Naive thymus-derived CD4-positive, alpha-beta T cell (primary cell): Measurements from ENCODE around the gene RBP4. TPM values are rescaled to one million over a fixed set of nuclear protein-coding genes. Genes with fewer than 3 reads are reported as not detected.

Experiments used
- ATAC-seq: fragments of 150-1000 bp; cut with Tn5 transposase; 2 replicates; pipeline ENCODE4 v1.10.0; 2021; ENCODE audit warnings: mild to moderate bottlenecking, moderate library complexity
- CTCF ChIA-PET: fragments of 350-600 bp; sonication (Branson Sonifier 250); formaldehyde crosslinking; loops from one replicate; lab custom pipeline; 2021; ENCODE audit warnings: antibody characterized with exemption; lab: Charles Lee
- POLR2A ChIA-PET: fragments of 350-600 bp; sonication (Branson Sonifier 250); formaldehyde crosslinking; loops from one replicate; lab custom pipeline; 2021; ENCODE audit warnings: antibody characterized with exemption, inconsistent platforms; lab: Charles Lee
- DNase-seq, 9 donors: peaks; one replicate each; pipeline versions ENCODE4 v3.0.0 to v3.0.0-alpha.2; 2020 to 2022; ENCODE audit warnings: mixed read lengths in 1 of 9
- H3K27ac ChIP-seq: one replicate; pipeline ENCODE4 v1.7.0; 2013; ENCODE audit warnings: mild to moderate bottlenecking, low read depth, low read length, moderate library complexity
- H3K27me3 ChIP-seq, 2 donors: one replicate each; pipeline ENCODE4 v1.7.0; 2013; ENCODE audit warnings: low read length in 2 of 2, mild to moderate bottlenecking in 2 of 2, moderate library complexity in 2 of 2; ENCODE audit not compliant: control insufficient read depth in 2 of 2, insufficient read depth in 2 of 2
- H3K36me3 ChIP-seq, 3 experiments: 1 replicate in 2 of 3; 2 replicates in 1 of 3; pipeline ENCODE4 v1.7.0; 2013; ENCODE audit warnings: low read length in 3 of 3, mild to moderate bottlenecking in 3 of 3, moderate library complexity in 1 of 3; ENCODE audit not compliant: insufficient read depth in 3 of 3, control insufficient read depth in 2 of 3
- H3K4me1 ChIP-seq, 2 donors: one replicate each; pipeline ENCODE4 v1.7.0; 2013; ENCODE audit warnings: low read length in 2 of 2, mild to moderate bottlenecking in 2 of 2, moderate library complexity in 1 of 2; ENCODE audit not compliant: control insufficient read depth in 2 of 2, insufficient read depth in 2 of 2
- H3K4me3 ChIP-seq: 2 replicates; pipeline ENCODE4 v1.7.0; 2013; ENCODE audit warnings: mild to moderate bottlenecking, low read length
- H3K9me3 ChIP-seq, 3 experiments: 1 replicate in 2 of 3; 2 replicates in 1 of 3; pipeline ENCODE4 v1.7.0; 2013; ENCODE audit warnings: low read length in 3 of 3; ENCODE audit not compliant: control insufficient read depth in 2 of 3
- H3K27ac Mint-ChIP-seq, 9 donors: one replicate each; pipeline ENCODE4 v1.8.0; 2020 to 2022; ENCODE audit warnings: mixed read lengths in 9 of 9, mild to moderate bottlenecking in 8 of 9, moderate library complexity in 5 of 9, inconsistent platforms in 2 of 9
- H3K27me3 Mint-ChIP-seq, 5 donors: one replicate each; pipeline ENCODE4 v1.8.0; 2021 to 2022; ENCODE audit warnings: mixed read lengths in 5 of 5, mild to moderate bottlenecking in 1 of 5
- H3K36me3 Mint-ChIP-seq, 5 donors: one replicate each; pipeline ENCODE4 v1.8.0; 2020 to 2022; ENCODE audit warnings: mixed read lengths in 5 of 5, mild to moderate bottlenecking in 3 of 5, inconsistent platforms in 1 of 5
- H3K4me1 Mint-ChIP-seq, 7 donors: one replicate each; pipeline ENCODE4 v1.8.0; 2020 to 2022; ENCODE audit warnings: mixed read lengths in 7 of 7, mild to moderate bottlenecking in 3 of 7, inconsistent platforms in 1 of 7
- H3K4me3 Mint-ChIP-seq, 10 donors: one replicate each; pipeline ENCODE4 v1.8.0; 2020 to 2022; ENCODE audit warnings: mild to moderate bottlenecking in 10 of 10, mixed read lengths in 10 of 10, moderate library complexity in 6 of 10, inconsistent platforms in 2 of 10
- H3K9me3 Mint-ChIP-seq, 11 donors: one replicate each; pipeline ENCODE4 v1.8.0; 2020 to 2022; ENCODE audit warnings: mixed read lengths in 11 of 11, mild to moderate bottlenecking in 4 of 11, inconsistent platforms in 1 of 11, moderate library complexity in 1 of 11
- intact Hi-C, 2 donors: fragments of 100-400 bp; cut with micrococcal nuclease; formaldehyde crosslinking; loops; one replicate each; pipeline ENCODE4 v1.15.1; 2023
- polyA plus RNA-seq, 2 donors: library from polyadenylated mRNA; unstranded; fragments of 300-500 nt; fragmentation: Illumina TruSeq; gene quantifications; one replicate each; pipeline ENCODE4 v1.2.3, GENCODE V29; 2021
- total RNA-seq, 6 experiments: library from RNA in 5 of 6; stranded (reverse) in 5 of 6; gene quantifications; 1 replicate in 5 of 6; 2 replicates in 1 of 6; pipeline ENCODE4 v1.2.3 and lab custom pipeline; 2021 to 2026

Gene RBP4
- total and polyA plus RNA-seq, 7 experiments from 2014 or later: not detected

DNA sequence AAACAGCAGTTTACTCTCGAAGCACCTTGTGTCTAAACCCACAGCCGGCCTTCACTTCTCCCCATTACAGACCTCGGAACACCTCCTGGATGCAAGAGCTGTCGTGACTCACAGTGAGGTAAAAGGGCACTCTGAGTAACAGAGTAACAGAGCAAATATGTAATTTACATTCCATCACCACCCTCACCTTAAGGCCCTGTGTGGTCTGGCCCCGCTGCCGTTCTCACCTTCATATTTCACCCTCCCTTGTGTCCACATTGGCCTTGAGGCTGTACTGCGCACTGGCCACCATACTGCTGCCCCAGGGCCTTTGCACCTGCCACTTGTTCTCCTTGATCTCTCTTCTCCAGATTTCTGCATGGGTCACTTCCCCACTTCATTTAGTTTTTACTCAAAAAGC is 21.9 kb downstream of the RBP4 start:
- Histone ChIP-seq H3K9me3 (peaks cover 0 to 11% (median 0%) of the 10 kb centered on the region in 3 experiments), H3K4me1 (no peaks in the 10 kb centered on the region), H3K27me3 (no peaks in the 10 kb centered on the region), H3K27ac (no peak overlapping the region), H3K4me3 (no peak overlapping the region), H3K36me3 (no peaks in the 10 kb centered on the region)
- Mint-ChIP-seq H3K27ac (no peak overlapping the region), H3K4me3 (no peak overlapping the region), H3K27me3 (peaks cover 6 to 18% (median 16%) of the 10 kb centered on the region in 5 donors), H3K36me3 (peaks cover 0 to 9% (median 4%) of the 10 kb centered on the region in 5 donors), H3K9me3 (peaks cover 0 to 27% (median 10%) of the 10 kb centered on the region in 11 donors), H3K4me1 (no peaks in the 10 kb centered on the region)
- intact Hi-C loops: no loop called here
- ATAC-seq: no peak
- POLR2A ChIA-PET: no interaction called here
- no peak for DNase-seq
- CTCF ChIA-PET: interaction anchor here (1.1 kb wide), 1 partner anchor 10 kb away, joined by 3 read pairs; no protein-coding TSS in a partner anchor

DNA sequence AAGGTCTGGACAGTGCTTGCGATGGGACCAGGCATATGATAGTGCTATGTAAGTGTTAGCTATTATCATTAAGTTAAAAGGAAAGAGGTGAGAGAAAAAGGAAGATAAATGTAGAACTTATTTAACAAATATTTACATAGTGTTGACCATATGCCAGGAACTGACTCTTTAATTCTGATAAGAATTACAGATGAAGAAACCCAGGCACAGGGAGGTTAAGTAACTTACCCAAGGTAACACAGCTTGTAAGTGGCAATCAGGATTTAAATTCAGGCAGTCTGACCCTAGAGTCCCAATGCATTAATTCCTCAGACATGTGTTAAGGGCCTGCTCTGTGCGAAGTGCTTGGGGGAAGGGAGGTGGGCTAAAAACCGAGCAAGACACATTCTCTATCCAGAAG is 23.5 kb downstream of the RBP4 start:
- Mint-ChIP-seq H3K27me3 (peaks cover 17 to 31% (median 22%) of the 10 kb centered on the region in 5 donors), H3K4me1 (peaks cover 5 to 11% (median 9%) of the 10 kb centered on the region in 7 donors), H3K9me3 (peaks cover 0 to 27% (median 10%) of the 10 kb centered on the region in 11 donors), H3K27ac (no peak overlapping the region), H3K36me3 (peaks cover 0 to 9% (median 4%) of the 10 kb centered on the region in 5 donors), H3K4me3 (no peak overlapping the region)
- CTCF ChIA-PET: no interaction called here
- Histone ChIP-seq H3K36me3 (no peaks in the 10 kb centered on the region), H3K9me3 (peaks cover 0 to 11% (median 0%) of the 10 kb centered on the region in 3 experiments), H3K27me3 (peaks cover 0 to 3% of the 10 kb centered on the region in 2 donors), H3K4me3 (no peak overlapping the region), H3K4me1 (no peaks in the 10 kb centered on the region), H3K27ac (no peak overlapping the region)
- POLR2A ChIA-PET: no interaction called here
- intact Hi-C loops: no loop called here
- ATAC-seq (no peak), DNase-seq (no peak)

DNA sequence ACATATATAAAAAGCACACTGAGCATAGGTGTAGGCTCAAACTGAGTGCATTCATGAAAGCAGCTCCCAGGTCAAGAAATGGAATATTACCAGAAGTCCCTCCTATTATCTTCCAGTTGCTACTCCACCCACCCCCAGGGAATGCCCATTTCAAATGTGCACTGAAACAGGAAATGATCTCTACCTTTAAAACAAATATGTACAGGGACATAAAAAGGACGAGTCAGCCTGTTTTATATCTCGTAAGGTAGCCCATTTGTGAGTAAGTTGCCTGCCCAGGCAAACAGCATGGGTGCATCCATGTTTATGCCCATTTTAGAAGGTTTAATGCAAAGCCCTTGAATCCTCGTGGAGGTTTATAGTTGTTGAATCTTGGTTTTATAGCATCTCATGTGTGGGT is 24.1 kb downstream of the RBP4 start:
- Mint-ChIP-seq H3K4me1 (peaks cover 5 to 16% (median 10%) of the 10 kb centered on the region in 7 donors), H3K27ac (no peak overlapping the region), H3K9me3 (peaks cover 0 to 27% (median 10%) of the 10 kb centered on the region in 11 donors), H3K36me3 (peaks cover 0 to 9% (median 4%) of the 10 kb centered on the region in 5 donors), H3K4me3 (no peak overlapping the region), H3K27me3 (peaks cover 24 to 33% (median 27%) of the 10 kb centered on the region in 5 donors)
- H3K27me3 ChIP-seq: peaks cover 3 to 4% of the 10 kb centered on the region in 2 donors
- DNase-seq (no peak), ATAC-seq (no peak)
- H3K9me3 ChIP-seq: peaks cover 0 to 11% (median 0%) of the 10 kb centered on the region in 3 experiments
- intact Hi-C loops: no loop called here
- CTCF ChIA-PET: no interaction called here
- H3K4me3 ChIP-seq: no peak overlapping the region
- H3K36me3 ChIP-seq: no peaks in the 10 kb centered on the region
- POLR2A ChIA-PET: no interaction called here
- no peak overlapping the region for H3K27ac ChIP-seq
- no peaks in the 10 kb centered on the region for H3K4me1 ChIP-seq

DNA sequence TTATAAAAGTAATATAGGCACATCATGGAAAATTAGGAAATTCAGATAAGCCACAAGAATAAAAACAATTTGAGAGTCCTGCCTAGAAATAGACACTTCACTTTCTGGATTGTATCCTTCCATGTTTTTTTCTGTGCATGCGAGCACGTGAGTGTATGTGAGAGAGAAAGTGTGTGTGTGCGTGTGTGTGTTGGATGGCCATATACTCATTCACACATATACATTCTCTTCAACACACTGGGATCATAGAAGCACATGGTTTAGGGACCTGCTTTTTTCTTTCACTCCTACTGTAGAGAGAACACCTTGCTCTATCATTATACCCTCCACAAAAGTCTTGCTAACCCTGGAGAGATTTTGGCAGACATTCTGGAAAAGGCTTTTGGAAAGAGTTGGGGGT is 27.1 kb downstream of the RBP4 start:
- H3K27me3 ChIP-seq: peaks cover 3 to 4% of the 10 kb centered on the region in 2 donors
- Mint-ChIP-seq H3K36me3 (peaks cover 0 to 4% (median 0%) of the 10 kb centered on the region in 5 donors), H3K4me3 (no peak overlapping the region), H3K27me3 (peaks cover 30 to 45% (median 41%) of the 10 kb centered on the region in 5 donors), H3K9me3 (peaks cover 0 to 6% (median 0%) of the 10 kb centered on the region in 11 donors), H3K27ac (no peak overlapping the region), H3K4me1 (peaks cover 5 to 16% (median 10%) of the 10 kb centered on the region in 7 donors)
- no peak for DNase-seq
- intact Hi-C loops: no loop called here
- ChIA-PET POLR2A (no interaction called here), CTCF (no interaction called here)
- H3K27ac ChIP-seq: no peak overlapping the region
- H3K4me3 ChIP-seq: no peak overlapping the region
- H3K9me3 ChIP-seq: no peaks in the 10 kb centered on the region
- no peaks in the 10 kb centered on the region for H3K4me1 ChIP-seq
- no peaks in the 10 kb centered on the region for H3K36me3 ChIP-seq
- ATAC-seq: no peak

DNA sequence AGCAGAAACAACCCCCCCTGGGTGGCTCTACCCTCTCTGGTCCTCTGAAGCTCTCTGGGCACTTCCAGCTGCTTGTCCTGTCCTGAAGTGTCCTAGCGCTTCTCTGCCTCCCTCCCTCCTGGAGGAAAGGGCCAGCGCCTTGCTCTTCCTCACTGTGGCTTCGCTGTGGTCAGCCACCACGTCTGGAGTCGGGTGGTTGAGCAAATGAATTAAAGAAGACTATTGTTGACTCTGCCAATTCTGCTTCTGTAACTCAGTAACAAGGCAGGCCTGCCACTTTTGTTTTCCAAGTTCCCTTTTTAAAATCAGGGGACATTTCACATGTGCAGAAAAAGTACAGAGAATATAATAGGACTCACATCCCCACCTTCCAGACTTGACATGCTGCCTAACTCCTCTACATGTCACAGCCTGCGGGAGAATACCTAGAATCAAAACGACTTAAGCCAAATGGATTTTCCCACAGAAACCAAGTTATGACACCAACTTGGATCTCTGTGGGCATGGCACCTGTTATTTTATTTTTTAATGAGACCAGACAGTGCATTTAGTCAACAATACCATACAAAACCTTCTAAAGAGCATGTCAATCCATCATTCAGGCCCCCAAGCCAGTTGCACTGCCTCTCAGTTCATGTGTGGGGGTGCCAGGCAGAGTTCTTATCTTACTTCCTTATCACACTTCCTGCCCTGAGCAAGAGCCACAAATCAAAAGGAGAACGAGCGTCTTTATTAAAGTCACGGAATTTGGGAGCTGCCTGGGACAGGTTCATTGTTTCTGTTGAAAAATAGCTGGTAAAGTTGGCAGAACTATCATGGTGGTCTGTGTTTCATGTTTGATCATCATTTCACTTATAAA is 27.8 kb downstream of the RBP4 start:
- H3K9me3 ChIP-seq: no peaks in the 10 kb centered on the region
- H3K27ac ChIP-seq: no peak overlapping the region
- Mint-ChIP-seq H3K4me3 (no peak overlapping the region), H3K4me1 (peaks cover 5 to 16% (median 10%) of the 10 kb centered on the region in 7 donors), H3K36me3 (peaks cover 0 to 4% (median 0%) of the 10 kb centered on the region in 5 donors), H3K27me3 (peaks cover 32 to 51% (median 47%) of the 10 kb centered on the region in 5 donors), H3K27ac (no peak overlapping the region), H3K9me3 (no peaks in the 10 kb centered on the region)
- no peak overlapping the region for H3K4me3 ChIP-seq
- DNase-seq (no peak), ATAC-seq (peak; percentile 41)
- intact Hi-C loops: no loop called here
- H3K27me3 ChIP-seq: peaks cover 3 to 4% of the 10 kb centered on the region in 2 donors
- CTCF ChIA-PET: no interaction called here
- H3K36me3 ChIP-seq: no peaks in the 10 kb centered on the region
- POLR2A ChIA-PET: no interaction called here
- no peaks in the 10 kb centered on the region for H3K4me1 ChIP-seq

DNA sequence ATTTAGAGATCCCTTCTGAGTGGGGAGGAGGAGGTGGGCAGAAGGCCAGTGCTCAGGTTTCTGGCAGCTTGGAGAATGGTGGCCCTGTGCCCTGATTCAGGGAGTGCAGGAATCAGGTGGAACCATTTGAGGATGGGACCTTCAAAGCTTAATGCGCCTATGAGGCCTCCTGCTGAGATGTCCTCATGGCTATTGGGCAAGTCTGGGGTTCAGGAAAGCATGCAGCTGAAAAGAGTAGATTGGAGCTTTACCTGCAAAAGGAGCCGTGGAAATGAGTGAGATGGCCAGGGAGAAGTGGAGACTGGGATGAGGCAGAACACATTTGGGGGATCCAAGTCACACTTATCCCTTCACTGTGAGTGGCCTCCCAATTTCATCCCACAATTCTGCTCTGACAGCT is 28.4 kb downstream of the RBP4 start:
- Mint-ChIP-seq H3K4me3 (peak overlapping the region in 1 of 10 donors; percentile 12), H3K27ac (no peak overlapping the region), H3K27me3 (peaks cover 39 to 58% (median 53%) of the 10 kb centered on the region in 5 donors), H3K9me3 (no peaks in the 10 kb centered on the region), H3K4me1 (peaks cover 5 to 16% (median 10%) of the 10 kb centered on the region in 7 donors), H3K36me3 (no peaks in the 10 kb centered on the region)
- Histone ChIP-seq H3K9me3 (no peaks in the 10 kb centered on the region), H3K4me1 (no peaks in the 10 kb centered on the region), H3K4me3 (no peak overlapping the region), H3K27ac (no peak overlapping the region), H3K27me3 (peaks cover 3 to 4% of the 10 kb centered on the region in 2 donors), H3K36me3 (no peaks in the 10 kb centered on the region)
- DNase-seq (no peak), ATAC-seq (no peak)
- POLR2A ChIA-PET: no interaction called here
- intact Hi-C loops: no loop called here
- CTCF ChIA-PET: no interaction called here
